ENCODE data around the gene CYSLTR2. TPM values are rescaled to one million over a fixed set of nuclear protein-coding genes. Genes with fewer than 3 reads are reported as not detected.

Gene CYSLTR2
- total and polyA plus RNA-seq, 9 of the 15 experiments (the other 6 are each of a cell fraction or from before 2014, with no cell fraction given): not detected

DNA sequence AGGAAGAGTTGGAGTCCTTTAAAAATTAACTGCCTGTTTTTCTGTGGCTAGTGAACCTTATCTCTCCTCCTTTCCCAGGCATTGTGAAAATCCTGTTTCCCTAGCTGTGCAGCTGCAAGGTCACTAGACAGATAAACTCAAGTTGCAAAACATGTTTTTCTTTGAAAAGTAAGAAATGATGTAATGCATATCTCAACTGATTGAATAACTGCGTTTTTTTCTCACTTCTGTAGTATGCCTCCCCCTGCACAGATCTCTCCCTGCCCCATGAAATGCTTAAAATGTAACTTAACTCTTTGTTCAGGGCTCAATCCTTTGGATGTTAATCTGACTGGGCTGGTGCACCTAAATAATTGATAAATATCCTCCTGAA is 27.7 kb upstream of the CYSLTR2 start (continued):
- TF ChIP-seq TBL1XR1 (IDR thresholded peaks at IDR 0.05; ENCODE audit: low read length in 2 of 2) (0 out of 4 replicates have a peak, but pooled peaks of 1 of the 2 experiments have one; percentile 14), SMARCE1 (IDR thresholded peaks at IDR 0.05) (peak; percentile 66), MED1 (CRISPR knock-in tag; IDR thresholded peaks at IDR 0.05; ENCODE audit: borderline replicate concordance) (no peak), ZNF785 (CRISPR knock-in tag; IDR thresholded peaks at IDR 0.05) (no peak), DDX20 (tag; IDR thresholded peaks at IDR 0.05; ENCODE audit: low read depth) (no peak), ZNF217 (CRISPR knock-in tag; IDR thresholded peaks at IDR 0.05) (no peak), ZZZ3 (IDR thresholded peaks at IDR 0.05) (no peak), BRF1 (IDR thresholded peaks at IDR 0.05; ENCODE audit: borderline replicate concordance, extremely low read depth, insufficient read length) (no peak), KLF16 (IDR thresholded peaks at IDR 0.05) (peak; percentile 77; the same call in 1 of the 2 replicates), NCOA1 (IDR thresholded peaks at IDR 0.05; ENCODE audit: low read depth) (peak; percentile 57; the same call in 1 of the 2 replicates), MYBL2 (IDR thresholded peaks at IDR 0.05; ENCODE audit: low read depth) (peak; percentile 84), MYBL2 (CRISPR knock-in tag; IDR thresholded peaks at IDR 0.05; ENCODE audit: borderline replicate concordance) (no peak), CC2D1A (IDR thresholded peaks at IDR 0.05) (peak; percentile 48; the same call in 1 of the 2 replicates), ARNT (IDR thresholded peaks at IDR 0.05) (peak in 1 of 2 experiments; percentile 54; a peak in 1 of 4 replicates), GTF2E2 (tag; IDR thresholded peaks at IDR 0.05) (no peak)
- TF ChIP-seq, protein P1, sequence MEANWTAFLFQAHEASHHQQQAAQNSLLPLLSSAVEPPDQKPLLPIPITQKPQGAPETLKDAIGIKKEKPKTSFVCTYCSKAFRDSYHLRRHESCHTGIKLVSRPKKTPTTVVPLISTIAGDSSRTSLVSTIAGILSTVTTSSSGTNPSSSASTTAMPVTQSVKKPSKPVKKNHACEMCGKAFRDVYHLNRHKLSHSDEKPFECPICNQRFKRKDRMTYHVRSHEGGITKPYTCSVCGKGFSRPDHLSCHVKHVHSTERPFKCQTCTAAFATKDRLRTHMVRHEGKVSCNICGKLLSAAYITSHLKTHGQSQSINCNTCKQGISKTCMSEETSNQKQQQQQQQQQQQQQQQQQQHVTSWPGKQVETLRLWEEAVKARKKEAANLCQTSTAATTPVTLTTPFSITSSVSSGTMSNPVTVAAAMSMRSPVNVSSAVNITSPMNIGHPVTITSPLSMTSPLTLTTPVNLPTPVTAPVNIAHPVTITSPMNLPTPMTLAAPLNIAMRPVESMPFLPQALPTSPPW (CRISPR knock-in tag; IDR thresholded peaks at IDR 0.05): peak; percentile 76
- TF ChIP-seq, protein P2, sequence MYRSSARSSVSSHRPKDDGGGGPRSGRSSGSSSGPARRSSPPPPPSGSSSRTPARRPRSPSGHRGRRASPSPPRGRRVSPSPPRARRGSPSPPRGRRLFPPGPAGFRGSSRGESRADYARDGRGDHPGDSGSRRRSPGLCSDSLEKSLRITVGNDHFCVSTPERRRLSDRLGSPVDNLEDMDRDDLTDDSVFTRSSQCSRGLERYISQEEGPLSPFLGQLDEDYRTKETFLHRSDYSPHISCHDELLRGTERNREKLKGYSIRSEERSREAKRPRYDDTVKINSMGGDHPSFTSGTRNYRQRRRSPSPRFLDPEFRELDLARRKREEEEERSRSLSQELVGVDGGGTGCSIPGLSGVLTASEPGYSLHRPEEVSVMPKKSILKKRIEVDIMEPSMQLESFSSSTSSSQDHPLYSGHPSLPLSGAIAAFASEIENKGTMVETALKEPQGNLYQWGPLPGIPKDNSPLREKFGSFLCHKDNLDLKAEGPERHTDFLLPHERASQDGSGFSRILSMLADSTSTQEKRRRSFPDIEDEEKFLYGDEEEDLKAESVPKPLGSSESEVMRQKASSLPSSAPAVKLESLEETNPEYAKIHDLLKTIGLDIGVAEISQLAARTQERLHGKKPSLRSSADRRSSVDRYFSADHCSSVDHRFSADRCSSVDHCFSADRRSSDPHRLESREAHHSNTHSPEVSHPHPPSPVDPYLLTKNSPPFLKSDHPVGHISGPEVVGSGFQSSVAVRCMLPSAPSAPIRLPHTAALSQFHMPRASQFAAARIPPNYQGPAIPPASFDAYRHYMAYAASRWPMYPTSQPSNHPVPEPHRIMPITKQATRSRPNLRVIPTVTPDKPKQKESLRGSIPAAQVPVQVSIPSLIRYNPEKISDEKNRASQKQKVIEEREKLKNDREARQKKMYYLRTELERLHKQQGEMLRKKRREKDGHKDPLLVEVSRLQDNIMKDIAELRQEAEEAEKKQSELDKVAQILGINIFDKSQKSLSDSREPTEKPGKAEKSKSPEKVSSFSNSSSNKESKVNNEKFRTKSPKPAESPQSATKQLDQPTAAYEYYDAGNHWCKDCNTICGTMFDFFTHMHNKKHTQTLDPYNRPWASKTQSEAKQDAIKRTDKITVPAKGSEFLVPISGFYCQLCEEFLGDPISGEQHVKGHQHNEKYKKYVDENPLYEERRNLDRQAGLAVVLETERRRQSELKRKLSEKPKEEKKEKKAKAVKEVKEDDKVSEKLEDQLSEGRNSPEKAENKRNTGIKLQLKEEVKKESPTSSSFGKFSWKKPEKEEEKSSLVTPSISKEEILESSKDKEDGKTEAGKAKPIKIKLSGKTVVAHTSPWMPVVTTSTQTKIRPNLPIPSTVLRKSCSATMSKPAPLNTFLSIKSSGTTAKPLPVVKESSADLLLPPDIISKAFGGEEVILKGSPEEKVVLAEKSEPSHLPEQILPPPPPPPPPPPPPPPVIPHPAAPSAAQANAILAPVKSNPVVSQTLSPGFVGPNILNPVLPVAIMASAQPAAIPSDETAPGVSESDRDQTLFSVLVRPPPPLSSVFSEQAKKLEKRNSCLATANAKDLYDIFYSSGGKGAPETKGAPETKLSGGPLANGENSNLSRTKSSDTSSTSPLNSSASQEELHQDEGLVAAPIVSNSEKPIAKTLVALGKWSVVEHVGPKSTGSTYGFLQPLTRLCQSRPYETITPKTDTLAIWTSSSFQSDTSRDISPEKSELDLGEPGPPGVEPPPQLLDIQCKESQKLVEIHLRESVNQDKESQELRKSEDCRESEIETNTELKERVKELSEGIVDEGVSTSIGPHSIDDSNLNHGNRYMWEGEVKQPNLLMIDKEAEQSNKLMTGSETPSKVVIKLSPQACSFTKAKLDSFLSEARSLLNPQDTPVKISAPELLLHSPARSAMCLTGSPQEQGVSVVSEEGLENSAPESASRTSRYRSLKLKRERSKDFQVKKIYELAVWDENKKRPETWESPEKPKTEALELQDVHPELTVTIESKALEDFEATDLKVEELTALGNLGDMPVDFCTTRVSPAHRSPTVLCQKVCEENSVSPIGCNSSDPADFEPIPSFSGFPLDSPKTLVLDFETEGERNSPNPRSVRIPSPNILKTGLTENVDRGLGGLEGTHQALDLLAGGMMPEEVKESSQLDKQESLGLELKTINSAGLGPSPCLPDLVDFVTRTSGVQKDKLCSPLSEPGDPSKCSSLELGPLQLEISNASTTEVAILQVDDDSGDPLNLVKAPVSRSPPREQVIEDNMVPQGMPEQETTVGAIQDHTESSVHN (IDR thresholded peaks at IDR 0.05; ENCODE audit: borderline replicate concordance in 1 of 2, low read depth in 1 of 2): 0 out of 4 replicates have a peak, but pooled peaks of 1 of the 2 experiments have one; percentile 24
- TF ChIP-seq, protein P3, sequence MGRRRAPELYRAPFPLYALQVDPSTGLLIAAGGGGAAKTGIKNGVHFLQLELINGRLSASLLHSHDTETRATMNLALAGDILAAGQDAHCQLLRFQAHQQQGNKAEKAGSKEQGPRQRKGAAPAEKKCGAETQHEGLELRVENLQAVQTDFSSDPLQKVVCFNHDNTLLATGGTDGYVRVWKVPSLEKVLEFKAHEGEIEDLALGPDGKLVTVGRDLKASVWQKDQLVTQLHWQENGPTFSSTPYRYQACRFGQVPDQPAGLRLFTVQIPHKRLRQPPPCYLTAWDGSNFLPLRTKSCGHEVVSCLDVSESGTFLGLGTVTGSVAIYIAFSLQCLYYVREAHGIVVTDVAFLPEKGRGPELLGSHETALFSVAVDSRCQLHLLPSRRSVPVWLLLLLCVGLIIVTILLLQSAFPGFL (CRISPR knock-in tag; IDR thresholded peaks at IDR 0.05): no peak

All from K562 (cell line).